ENCODE results near the gene SNX27.
"Not testable (repeated sequence)": the region's sequence is repeated elsewhere in the genome, so short reads cannot be mapped to it uniquely, and the experiment has no call there.

Gene SNX27

DNA sequence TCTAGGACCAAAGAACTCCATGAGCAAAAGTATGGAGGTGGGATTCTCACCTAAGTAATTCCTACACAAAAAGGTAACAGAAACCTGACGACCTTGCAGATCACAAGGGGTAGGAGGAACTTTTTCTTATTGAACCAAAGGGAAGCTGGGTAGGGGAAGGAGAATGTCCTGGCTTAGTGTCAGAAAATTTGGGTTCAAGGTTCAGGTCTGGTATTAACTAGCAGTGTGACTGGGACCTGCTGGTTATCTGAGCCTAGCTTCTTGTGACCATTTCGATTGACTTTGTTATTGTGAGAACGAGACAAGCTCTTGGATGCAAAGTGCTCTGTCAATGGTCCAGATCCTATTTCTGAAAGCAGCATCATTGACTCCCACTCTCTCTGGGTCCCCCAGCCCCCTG is 5.0 kb upstream of the SNX27 start:
- H3K27ac ChIP-seq (ENCODE audit: low read length): no peak overlapping the region

GRCh38 chr1:151610142-151610541 is 1.7 kb upstream of the SNX27 start:
- Histone ChIP-seq H3K9ac (ENCODE audit: low read length) (no peak overlapping the region), H3K4me3 (ENCODE audit: low read length) (no peak overlapping the region), H3K36me3 (ENCODE audit: control insufficient read depth, low read depth, low read length) (no peaks in the 10 kb centered on the region), H3K9me3 (ENCODE audit: control insufficient read depth, low read depth, low read length) (no peaks in the 10 kb centered on the region), H3K27ac (ENCODE audit: low read length) (no peak overlapping the region), H3K27me3 (ENCODE audit: control insufficient read depth, insufficient read depth, low read length) (no peaks in the 10 kb centered on the region), H3K4me1 (ENCODE audit: control insufficient read depth, low read depth, low read length) (peaks cover 3% of the 10 kb centered on the region)

More for the DNA sequence above, 5.0 kb upstream of the SNX27 start:
- Histone ChIP-seq H3K9ac (ENCODE audit: low read length) (no peak overlapping the region), H3K4me3 (ENCODE audit: low read length) (no peak overlapping the region), H3K27me3 (ENCODE audit: control insufficient read depth, insufficient read depth, low read length) (no peaks in the 10 kb centered on the region), H3K9me3 (ENCODE audit: control insufficient read depth, low read depth, low read length) (no peaks in the 10 kb centered on the region), H3K36me3 (ENCODE audit: control insufficient read depth, low read depth, low read length) (no peaks in the 10 kb centered on the region), H3K4me1 (ENCODE audit: control insufficient read depth, low read depth, low read length) (no peaks in the 10 kb centered on the region)

DNA sequence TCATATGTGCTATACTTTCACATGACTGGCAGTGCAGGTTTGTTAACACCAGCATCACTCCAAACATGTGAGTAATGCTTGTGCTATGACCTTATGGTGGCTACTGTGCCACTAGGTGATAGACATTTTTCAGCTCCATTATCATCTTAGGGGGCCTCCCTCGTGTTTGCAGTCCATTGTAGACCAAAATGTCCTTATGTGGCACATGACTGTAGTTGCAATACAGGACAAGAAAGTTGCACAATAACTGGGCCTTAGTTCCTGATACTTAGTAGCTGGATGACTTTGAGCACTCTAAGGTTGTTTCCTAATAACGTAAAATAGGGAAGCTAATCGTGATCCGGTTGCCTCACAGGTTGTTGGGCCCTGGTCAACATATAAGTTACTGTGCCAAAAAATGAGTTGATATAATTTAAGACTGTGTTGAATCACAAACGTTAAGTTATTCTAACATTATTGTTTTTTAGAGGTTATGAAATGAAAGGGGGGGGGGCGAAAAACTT is 511 bp upstream of the SNX27 start:
- Histone ChIP-seq H3K36me3 (ENCODE audit: control insufficient read depth, low read depth, low read length) (no peaks in the 10 kb centered on the region), H3K4me3 (ENCODE audit: low read length) (peak overlapping the region; percentile 97), H3K27ac (ENCODE audit: low read length) (no peak overlapping the region), H3K9ac (ENCODE audit: low read length) (no peak overlapping the region), H3K27me3 (ENCODE audit: control insufficient read depth, insufficient read depth, low read length) (no peaks in the 10 kb centered on the region), H3K9me3 (ENCODE audit: control insufficient read depth, low read depth, low read length) (no peaks in the 10 kb centered on the region), H3K4me1 (ENCODE audit: control insufficient read depth, low read depth, low read length) (peaks cover 3% of the 10 kb centered on the region)

DNA sequence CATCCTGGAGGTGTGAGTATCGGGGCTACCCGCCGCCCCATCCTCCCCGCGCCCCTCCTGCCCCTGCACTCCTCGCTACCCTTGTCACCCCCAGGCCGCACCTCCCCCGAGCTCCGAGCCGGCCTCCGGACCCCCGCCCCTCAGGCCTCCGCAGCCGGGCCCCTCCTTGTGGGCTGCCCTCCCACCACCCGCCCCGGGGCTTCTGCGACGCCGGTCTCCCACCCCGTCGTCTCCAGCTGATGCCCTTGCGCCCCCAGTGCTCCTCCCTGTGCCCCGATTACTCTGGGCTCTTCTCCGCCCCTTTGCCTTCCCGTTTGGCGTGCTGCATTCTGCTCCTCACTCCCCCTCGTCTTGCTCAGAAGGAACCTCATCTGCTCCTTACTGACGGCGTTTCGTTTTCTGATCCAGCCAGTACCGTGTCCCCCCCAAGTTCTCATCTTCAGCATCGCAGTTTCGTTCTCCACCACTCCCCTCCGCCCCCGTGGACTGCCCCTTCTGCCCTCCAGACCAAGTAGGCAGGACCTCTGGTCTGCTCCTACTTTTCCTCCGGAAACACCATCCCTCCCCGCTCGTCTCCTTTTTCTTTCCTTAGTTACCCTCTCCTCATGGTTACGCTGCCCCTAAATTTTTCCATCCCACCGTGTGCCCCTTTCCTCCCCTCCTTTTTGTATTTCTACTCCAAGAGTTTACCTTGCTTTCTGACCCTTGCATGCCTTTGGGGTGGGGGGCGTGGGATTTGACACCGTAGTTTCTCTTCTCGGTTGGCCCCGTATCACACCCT is 841 bp downstream of the SNX27 start:
- H3K36me3 ChIP-seq (ENCODE audit: control insufficient read depth, low read depth, low read length): no peaks in the 10 kb centered on the region
- H3K9ac ChIP-seq (ENCODE audit: low read length): peak overlapping the region; percentile 80
- H3K27ac ChIP-seq (ENCODE audit: low read length): peak overlapping the region; percentile 49
- peaks cover 3% of the 10 kb centered on the region for H3K4me1 ChIP-seq (ENCODE audit: control insufficient read depth, low read depth, low read length)
- peak overlapping the region; percentile 97 for H3K4me3 ChIP-seq (ENCODE audit: low read length)
- no peaks in the 10 kb centered on the region for H3K27me3 ChIP-seq (ENCODE audit: control insufficient read depth, insufficient read depth, low read length)
- no peaks in the 10 kb centered on the region for H3K9me3 ChIP-seq (ENCODE audit: control insufficient read depth, low read depth, low read length)

GRCh38 chr1:151613282-151613780 is 1.5 kb downstream of the SNX27 start:
- Histone ChIP-seq H3K36me3 (ENCODE audit: control insufficient read depth, low read depth, low read length) (no peaks in the 10 kb centered on the region), H3K27ac (ENCODE audit: low read length) (peak overlapping the region; percentile 49), H3K4me3 (ENCODE audit: low read length) (peak overlapping the region; percentile 97), H3K9ac (ENCODE audit: low read length) (peak overlapping the region; percentile 80), H3K4me1 (ENCODE audit: control insufficient read depth, low read depth, low read length) (peaks cover 3% of the 10 kb centered on the region), H3K27me3 (ENCODE audit: control insufficient read depth, insufficient read depth, low read length) (no peaks in the 10 kb centered on the region), H3K9me3 (ENCODE audit: control insufficient read depth, low read depth, low read length) (no peaks in the 10 kb centered on the region)

DNA sequence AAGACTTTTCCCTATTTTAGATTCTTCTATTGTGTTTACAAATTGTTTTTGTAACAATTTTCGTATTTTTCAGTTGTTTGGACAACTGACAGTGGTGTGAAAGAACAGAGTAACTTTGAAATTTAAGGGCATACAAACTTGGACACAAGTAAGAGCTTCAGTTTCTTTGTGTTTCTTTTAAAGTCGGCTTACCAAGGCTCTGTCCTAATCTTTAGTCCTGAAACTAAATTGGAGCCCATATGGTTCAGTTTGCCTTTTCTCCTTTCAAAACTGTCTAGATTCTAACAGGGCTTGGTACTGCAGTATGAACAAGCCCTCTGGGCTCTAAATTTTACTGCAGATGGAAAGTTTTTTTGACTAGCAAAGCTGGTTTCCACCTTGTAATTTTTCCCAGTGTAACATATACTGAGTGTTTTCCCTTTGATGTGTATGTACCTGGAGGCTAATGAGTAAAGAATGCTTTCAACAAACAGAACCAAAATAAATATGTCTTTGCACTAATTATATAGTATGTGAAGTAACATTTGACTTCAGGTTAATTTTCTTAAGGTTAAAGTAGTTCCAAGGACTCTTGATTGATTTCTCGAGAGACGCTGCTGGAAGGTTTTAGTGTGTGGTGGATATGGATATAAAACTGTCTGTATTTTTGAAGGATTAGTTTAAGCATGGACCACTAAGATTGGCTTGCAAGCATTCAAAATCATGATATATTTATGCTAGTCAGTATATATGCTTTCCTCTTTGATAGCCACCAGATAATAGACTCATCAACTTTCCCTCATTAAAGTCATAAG is 4.1 kb downstream of the SNX27 start:
- Histone ChIP-seq H3K9ac (ENCODE audit: low read length) (no peak overlapping the region), H3K9me3 (ENCODE audit: control insufficient read depth, low read depth, low read length) (no peaks in the 10 kb centered on the region), H3K36me3 (ENCODE audit: control insufficient read depth, low read depth, low read length) (no peaks in the 10 kb centered on the region), H3K4me3 (ENCODE audit: low read length) (no peak overlapping the region), H3K27ac (ENCODE audit: low read length) (no peak overlapping the region), H3K4me1 (ENCODE audit: control insufficient read depth, low read depth, low read length) (peaks cover 9% of the 10 kb centered on the region), H3K27me3 (ENCODE audit: control insufficient read depth, insufficient read depth, low read length) (no peaks in the 10 kb centered on the region)

- no peak overlapping the region for H3K27ac ChIP-seq (ENCODE audit: low read length)
- peaks cover 9% of the 10 kb centered on the region for H3K4me1 ChIP-seq (ENCODE audit: control insufficient read depth, low read depth, low read length)
- no peak overlapping the region for H3K9ac ChIP-seq (ENCODE audit: low read length)
- H3K4me3 ChIP-seq (ENCODE audit: low read length): no peak overlapping the region
- H3K27me3 ChIP-seq (ENCODE audit: control insufficient read depth, insufficient read depth, low read length): no peaks in the 10 kb centered on the region
- no peaks in the 10 kb centered on the region for H3K9me3 ChIP-seq (ENCODE audit: control insufficient read depth, low read depth, low read length)
- H3K36me3 ChIP-seq (ENCODE audit: control insufficient read depth, low read depth, low read length): no peaks in the 10 kb centered on the region
Observed at GRCh38 chr1:151616505-151616849, 4.6 kb downstream of the SNX27 start.

DNA sequence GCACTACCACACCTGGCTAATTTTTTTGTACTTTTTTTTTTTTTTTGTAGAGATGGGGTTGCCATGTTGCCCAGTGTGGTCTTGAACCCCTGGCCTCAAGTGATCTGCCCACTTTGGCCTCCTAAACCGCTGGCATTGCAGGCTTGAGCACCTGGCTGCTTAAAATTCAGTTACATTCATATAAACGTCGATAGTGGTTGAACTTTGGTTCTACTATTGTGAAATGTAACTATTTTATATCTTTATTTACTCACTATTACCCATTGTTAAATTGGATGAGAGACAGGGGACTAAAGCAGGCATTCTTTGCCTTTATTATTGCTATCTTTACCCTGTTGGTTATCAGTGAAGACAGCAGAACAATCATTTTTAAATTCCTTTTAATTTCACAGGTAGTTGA is 6.2 kb downstream of the SNX27 start:
- Histone ChIP-seq H3K4me1 (ENCODE audit: control insufficient read depth, low read depth, low read length) (peaks cover 9% of the 10 kb centered on the region), H3K36me3 (ENCODE audit: control insufficient read depth, low read depth, low read length) (no peaks in the 10 kb centered on the region)

GRCh38 chr1:151618470-151618869 is 6.6 kb downstream of the SNX27 start:
- Histone ChIP-seq H3K9ac (ENCODE audit: low read length) (no peak overlapping the region), H3K27me3 (ENCODE audit: control insufficient read depth, insufficient read depth, low read length) (no peaks in the 10 kb centered on the region), H3K9me3 (ENCODE audit: control insufficient read depth, low read depth, low read length) (no peaks in the 10 kb centered on the region), H3K4me3 (ENCODE audit: low read length) (no peak overlapping the region), H3K4me1 (ENCODE audit: control insufficient read depth, low read depth, low read length) (peaks cover 9% of the 10 kb centered on the region), H3K36me3 (ENCODE audit: control insufficient read depth, low read depth, low read length) (no peaks in the 10 kb centered on the region), H3K27ac (ENCODE audit: low read length) (no peak overlapping the region)

More for the DNA sequence above, 6.2 kb downstream of the SNX27 start:
- Histone ChIP-seq H3K4me3 (ENCODE audit: low read length) (no peak overlapping the region), H3K9me3 (ENCODE audit: control insufficient read depth, low read depth, low read length) (no peaks in the 10 kb centered on the region), H3K9ac (ENCODE audit: low read length) (no peak overlapping the region), H3K27ac (ENCODE audit: low read length) (no peak overlapping the region), H3K27me3 (ENCODE audit: control insufficient read depth, insufficient read depth, low read length) (no peaks in the 10 kb centered on the region)

DNA sequence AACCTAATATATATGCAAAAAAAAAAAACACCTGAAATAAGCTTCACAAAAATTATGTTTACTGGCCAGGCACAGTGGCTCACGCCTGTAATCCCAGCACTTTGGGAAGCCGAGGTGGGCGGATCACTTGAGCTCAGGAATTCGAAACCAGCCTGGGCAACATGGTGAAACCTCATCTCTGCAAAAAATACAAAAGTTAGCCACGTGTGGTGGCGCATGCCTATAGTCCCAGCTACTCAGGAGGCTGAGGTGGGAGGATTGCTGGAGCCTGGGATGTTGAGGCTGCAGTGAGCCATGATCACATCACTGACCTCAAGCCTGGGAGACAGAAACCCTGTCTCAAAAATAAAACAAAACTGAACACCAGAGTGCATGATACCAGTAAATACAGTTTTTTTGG is 7.1 kb downstream of the SNX27 start:
- not testable (repeated sequence) for H3K9ac ChIP-seq (ENCODE audit: low read length); H3K27me3 ChIP-seq (ENCODE audit: control insufficient read depth, insufficient read depth, low read length); H3K36me3 ChIP-seq (ENCODE audit: control insufficient read depth, low read depth, low read length); H3K27ac ChIP-seq (ENCODE audit: low read length); H3K4me3 ChIP-seq (ENCODE audit: low read length); H3K9me3 ChIP-seq (ENCODE audit: control insufficient read depth, low read depth, low read length); H3K4me1 ChIP-seq (ENCODE audit: control insufficient read depth, low read depth, low read length)

- Histone ChIP-seq H3K9me3 (ENCODE audit: control insufficient read depth, low read depth, low read length) (no peaks in the 10 kb centered on the region), H3K4me1 (ENCODE audit: control insufficient read depth, low read depth, low read length) (peaks cover 6% of the 10 kb centered on the region), H3K9ac (ENCODE audit: low read length) (no peak overlapping the region), H3K4me3 (ENCODE audit: low read length) (no peak overlapping the region), H3K27me3 (ENCODE audit: control insufficient read depth, insufficient read depth, low read length) (no peaks in the 10 kb centered on the region), H3K36me3 (ENCODE audit: control insufficient read depth, low read depth, low read length) (no peaks in the 10 kb centered on the region), H3K27ac (ENCODE audit: low read length) (no peak overlapping the region)
Observed at GRCh38 chr1:151619489-151620093, 7.7 kb downstream of the SNX27 start.
